Measurements from ENCODE around the gene MLLT3. TPM values are rescaled to one million over a fixed set of nuclear protein-coding genes. Genes with fewer than 3 reads are reported as not detected.

Gene MLLT3
- total RNA-seq, 4 donors from 2014 or later = 29.8 to 51.0 (median 47.1) TPM

- H3K27ac ChIP-seq = peak overlapping the region in 2 of 3 donors; percentile 32 to 42
- H3K9me3 ChIP-seq = no peaks in the 10 kb centered on the region
- intact Hi-C loops (cut with DNase I) = no loop called here
- H3K4me1 ChIP-seq = peaks cover 15 to 32% of the 10 kb centered on the region in 2 donors
- no peaks in the 10 kb centered on the region for H3K36me3 ChIP-seq
- H3K4me3 ChIP-seq (replicated peaks in 1 of 3) = no peak overlapping the region
- TF ChIP-seq, protein P1, sequence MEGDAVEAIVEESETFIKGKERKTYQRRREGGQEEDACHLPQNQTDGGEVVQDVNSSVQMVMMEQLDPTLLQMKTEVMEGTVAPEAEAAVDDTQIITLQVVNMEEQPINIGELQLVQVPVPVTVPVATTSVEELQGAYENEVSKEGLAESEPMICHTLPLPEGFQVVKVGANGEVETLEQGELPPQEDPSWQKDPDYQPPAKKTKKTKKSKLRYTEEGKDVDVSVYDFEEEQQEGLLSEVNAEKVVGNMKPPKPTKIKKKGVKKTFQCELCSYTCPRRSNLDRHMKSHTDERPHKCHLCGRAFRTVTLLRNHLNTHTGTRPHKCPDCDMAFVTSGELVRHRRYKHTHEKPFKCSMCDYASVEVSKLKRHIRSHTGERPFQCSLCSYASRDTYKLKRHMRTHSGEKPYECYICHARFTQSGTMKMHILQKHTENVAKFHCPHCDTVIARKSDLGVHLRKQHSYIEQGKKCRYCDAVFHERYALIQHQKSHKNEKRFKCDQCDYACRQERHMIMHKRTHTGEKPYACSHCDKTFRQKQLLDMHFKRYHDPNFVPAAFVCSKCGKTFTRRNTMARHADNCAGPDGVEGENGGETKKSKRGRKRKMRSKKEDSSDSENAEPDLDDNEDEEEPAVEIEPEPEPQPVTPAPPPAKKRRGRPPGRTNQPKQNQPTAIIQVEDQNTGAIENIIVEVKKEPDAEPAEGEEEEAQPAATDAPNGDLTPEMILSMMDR (IDR thresholded peaks at IDR 0.05) = no peak
- no peak for TF ChIP-seq POLR2A (IDR thresholded peaks at IDR 0.05)
- DNase-seq = no peak
- H3K27me3 ChIP-seq = no peaks in the 10 kb centered on the region
- WGBS, 2 donors = 55% methylated on average over 8 of the region's 8 CpGs
Observed at GRCh38 chr9:20319241-20319640, 303.1 kb downstream of the MLLT3 start.

GRCh38 chr9:20317701-20318100, 304.6 kb downstream of the MLLT3 start:
- H3K27ac ChIP-seq = no peak overlapping the region
- H3K36me3 ChIP-seq = no peaks in the 10 kb centered on the region
- no peaks in the 10 kb centered on the region for H3K27me3 ChIP-seq
- no peaks in the 10 kb centered on the region for H3K9me3 ChIP-seq
- DNase-seq = no peak
- H3K4me1 ChIP-seq = peaks cover 15 to 32% of the 10 kb centered on the region in 2 donors
- H3K4me3 ChIP-seq (replicated peaks in 1 of 3) = no peak overlapping the region
- no peak for TF ChIP-seq POLR2A (IDR thresholded peaks at IDR 0.05)
- intact Hi-C loops (cut with DNase I) = no loop called here
- WGBS, 2 donors = 96 to 97% methylated on average over 5 of the region's 5 CpGs

GRCh38 chr9:20316372-20316771, 305.9 kb downstream of the MLLT3 start:
- Histone ChIP-seq H3K4me1 (peaks cover 15 to 25% of the 10 kb centered on the region in 2 donors), H3K9me3 (no peaks in the 10 kb centered on the region), H3K27me3 (no peaks in the 10 kb centered on the region), H3K27ac (no peak overlapping the region), H3K4me3 (replicated peaks in 1 of 3) (no peak overlapping the region), H3K36me3 (no peaks in the 10 kb centered on the region)
- DNase-seq = no peak
- intact Hi-C loops (cut with DNase I) = no loop called here
- WGBS, 2 donors = 86 to 87% methylated on average over 9 of the region's 9 CpGs
- TF ChIP-seq, protein P1 (IDR thresholded peaks at IDR 0.05) = no peak
- no peak for TF ChIP-seq POLR2A (IDR thresholded peaks at IDR 0.05)

GRCh38 chr9:20315677-20316076, 306.6 kb downstream of the MLLT3 start:
- intact Hi-C loops (cut with DNase I) = no loop called here
- Histone ChIP-seq H3K4me3 (replicated peaks in 1 of 3) (no peak overlapping the region), H3K27me3 (no peaks in the 10 kb centered on the region), H3K9me3 (no peaks in the 10 kb centered on the region), H3K27ac (no peak overlapping the region), H3K36me3 (no peaks in the 10 kb centered on the region), H3K4me1 (peaks cover 10 to 18% of the 10 kb centered on the region in 2 donors)
- TF ChIP-seq, protein P1 (IDR thresholded peaks at IDR 0.05) = no peak
- no peak for TF ChIP-seq POLR2A (IDR thresholded peaks at IDR 0.05)
- WGBS, 2 donors = 84 to 88% methylated on average over 2 of the region's 2 CpGs
- DNase-seq = no peak

- WGBS, 2 donors = 90 to 96% methylated on average over 3 of the region's 3 CpGs
- Histone ChIP-seq H3K4me1 (peaks cover 4 to 11% of the 10 kb centered on the region in 2 donors), H3K36me3 (no peaks in the 10 kb centered on the region), H3K27ac (no peak overlapping the region), H3K9me3 (no peaks in the 10 kb centered on the region), H3K27me3 (no peaks in the 10 kb centered on the region), H3K4me3 (replicated peaks in 1 of 3) (no peak overlapping the region)
- DNase-seq = no peak
- intact Hi-C loops (cut with DNase I) = no loop called here
- TF ChIP-seq, protein P1 (IDR thresholded peaks at IDR 0.05) = no peak
- no peak for TF ChIP-seq POLR2A (IDR thresholded peaks at IDR 0.05)
Observed at GRCh38 chr9:20314981-20315380, 307.3 kb downstream of the MLLT3 start.

DNA sequence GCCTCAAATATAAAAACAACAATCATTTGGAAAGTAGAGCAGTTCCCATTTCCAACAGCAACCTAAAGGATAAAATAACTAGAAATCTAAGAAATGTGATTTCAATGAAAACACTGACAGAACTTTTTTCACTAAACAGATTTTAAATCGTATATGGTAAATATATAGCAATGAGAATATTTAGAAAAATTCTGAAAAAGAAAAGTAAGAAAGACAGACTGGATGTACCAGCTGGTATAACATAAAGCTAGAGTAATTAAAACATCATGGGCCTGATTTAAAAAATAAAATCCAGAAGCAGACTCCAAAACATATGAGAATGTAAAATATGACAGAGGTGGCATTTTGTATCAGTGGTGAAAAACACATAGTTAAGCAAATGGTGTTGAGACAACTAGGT, 308.9 kb downstream of the MLLT3 start:
- Histone ChIP-seq H3K9me3 (no peaks in the 10 kb centered on the region), H3K27ac (no peak overlapping the region), H3K4me1 (no peaks in the 10 kb centered on the region), H3K27me3 (no peaks in the 10 kb centered on the region), H3K4me3 (replicated peaks in 1 of 3) (no peak overlapping the region), H3K36me3 (no peaks in the 10 kb centered on the region)
- TF ChIP-seq, protein P1 (IDR thresholded peaks at IDR 0.05) = no peak
- TF ChIP-seq POLR2A (IDR thresholded peaks at IDR 0.05) = no peak
- 93 to 99% methylated on average over 1 of the region's 1 CpG for WGBS, 2 donors
- DNase-seq = no peak
- intact Hi-C loops (cut with DNase I) = no loop called here

Measured in thyroid gland (tissue), 4 donors.